ENCODE results near the gene PLOD2. TPM values are rescaled to one million over a fixed set of nuclear protein-coding genes. Genes with fewer than 3 reads are reported as not detected.
A peak's percentile ranks its signal among the peaks of the same experiment; 100 is the strongest.

The PLOD2 gene
- total and polyA plus RNA-seq, 4 donors: 18.6 to 57.0 (median 24.3) TPM

- no peak overlapping the region for H3K9ac ChIP-seq (ENCODE audit: low read depth in 1 of 2, low read length in 2 of 2)
These were observed 4.2 kb upstream of the PLOD2 start for GRCh38 chr3:146164971-146165769.

More at GRCh38 chr3:146164971-146165769, 4.2 kb upstream of the PLOD2 start:
- Histone ChIP-seq H3K27me3 (ENCODE audit: control insufficient read depth in 4 of 4, insufficient read depth in 4 of 4, low read length in 3 of 4) (no peaks in the 10 kb centered on the region), H3K9me3 (ENCODE audit: control insufficient read depth in 4 of 4, low read length in 3 of 4) (no peaks in the 10 kb centered on the region), H3K4me3 (ENCODE audit: low read depth in 1 of 3, low read length in 3 of 3) (no peak overlapping the region), H3K36me3 (ENCODE audit: control insufficient read depth in 4 of 4, insufficient read depth in 3 of 4, low read depth in 1 of 4, low read length in 3 of 4) (no peaks in the 10 kb centered on the region), H3K4me1 (ENCODE audit: control insufficient read depth in 4 of 4, insufficient read depth in 4 of 4, low read length in 3 of 4) (peaks cover 3 to 45% (median 11%) of the 10 kb centered on the region in 4 donors), H3K27ac (ENCODE audit: low read depth in 1 of 2, low read length in 2 of 2) (peak overlapping the region in 1 of 2 donors; percentile 63)
- no peak for DNase-seq (ENCODE audit: low spot score)
- no peak for TF ChIP-seq NR2F2 (IDR thresholded peaks at IDR 0.05)
- no peak for TF ChIP-seq JUND (IDR thresholded peaks at IDR 0.05)
- no peak for TF ChIP-seq TAF1 (conservative IDR thresholded peaks at IDR 0.05)
- TF ChIP-seq, protein P1, sequence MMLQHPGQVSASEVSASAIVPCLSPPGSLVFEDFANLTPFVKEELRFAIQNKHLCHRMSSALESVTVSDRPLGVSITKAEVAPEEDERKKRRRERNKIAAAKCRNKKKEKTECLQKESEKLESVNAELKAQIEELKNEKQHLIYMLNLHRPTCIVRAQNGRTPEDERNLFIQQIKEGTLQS (IDR thresholded peaks at IDR 0.05): no peak
- no peak for TF ChIP-seq RXRA (IDR thresholded peaks at IDR 0.05)
- no peak for TF ChIP-seq HNF4A (conservative IDR thresholded peaks at IDR 0.05)
- TF ChIP-seq SP1 (IDR thresholded peaks at IDR 0.05): no peak
- no peak for TF ChIP-seq MAX (IDR thresholded peaks at IDR 0.05)
- no peak for TF ChIP-seq REST (IDR thresholded peaks at IDR 0.05)
- no peak for TF ChIP-seq HNF4G (IDR thresholded peaks at IDR 0.05)
- no peak for TF ChIP-seq GABPA (IDR thresholded peaks at IDR 0.05 in 1 of 2, conservative IDR thresholded peaks at IDR 0.05 in 1 of 2)
- TF ChIP-seq, protein P2, sequence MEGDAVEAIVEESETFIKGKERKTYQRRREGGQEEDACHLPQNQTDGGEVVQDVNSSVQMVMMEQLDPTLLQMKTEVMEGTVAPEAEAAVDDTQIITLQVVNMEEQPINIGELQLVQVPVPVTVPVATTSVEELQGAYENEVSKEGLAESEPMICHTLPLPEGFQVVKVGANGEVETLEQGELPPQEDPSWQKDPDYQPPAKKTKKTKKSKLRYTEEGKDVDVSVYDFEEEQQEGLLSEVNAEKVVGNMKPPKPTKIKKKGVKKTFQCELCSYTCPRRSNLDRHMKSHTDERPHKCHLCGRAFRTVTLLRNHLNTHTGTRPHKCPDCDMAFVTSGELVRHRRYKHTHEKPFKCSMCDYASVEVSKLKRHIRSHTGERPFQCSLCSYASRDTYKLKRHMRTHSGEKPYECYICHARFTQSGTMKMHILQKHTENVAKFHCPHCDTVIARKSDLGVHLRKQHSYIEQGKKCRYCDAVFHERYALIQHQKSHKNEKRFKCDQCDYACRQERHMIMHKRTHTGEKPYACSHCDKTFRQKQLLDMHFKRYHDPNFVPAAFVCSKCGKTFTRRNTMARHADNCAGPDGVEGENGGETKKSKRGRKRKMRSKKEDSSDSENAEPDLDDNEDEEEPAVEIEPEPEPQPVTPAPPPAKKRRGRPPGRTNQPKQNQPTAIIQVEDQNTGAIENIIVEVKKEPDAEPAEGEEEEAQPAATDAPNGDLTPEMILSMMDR (IDR thresholded peaks at IDR 0.05; ENCODE audit: low read depth, low read length, missing input control): no peak
- TF ChIP-seq, protein P3, sequence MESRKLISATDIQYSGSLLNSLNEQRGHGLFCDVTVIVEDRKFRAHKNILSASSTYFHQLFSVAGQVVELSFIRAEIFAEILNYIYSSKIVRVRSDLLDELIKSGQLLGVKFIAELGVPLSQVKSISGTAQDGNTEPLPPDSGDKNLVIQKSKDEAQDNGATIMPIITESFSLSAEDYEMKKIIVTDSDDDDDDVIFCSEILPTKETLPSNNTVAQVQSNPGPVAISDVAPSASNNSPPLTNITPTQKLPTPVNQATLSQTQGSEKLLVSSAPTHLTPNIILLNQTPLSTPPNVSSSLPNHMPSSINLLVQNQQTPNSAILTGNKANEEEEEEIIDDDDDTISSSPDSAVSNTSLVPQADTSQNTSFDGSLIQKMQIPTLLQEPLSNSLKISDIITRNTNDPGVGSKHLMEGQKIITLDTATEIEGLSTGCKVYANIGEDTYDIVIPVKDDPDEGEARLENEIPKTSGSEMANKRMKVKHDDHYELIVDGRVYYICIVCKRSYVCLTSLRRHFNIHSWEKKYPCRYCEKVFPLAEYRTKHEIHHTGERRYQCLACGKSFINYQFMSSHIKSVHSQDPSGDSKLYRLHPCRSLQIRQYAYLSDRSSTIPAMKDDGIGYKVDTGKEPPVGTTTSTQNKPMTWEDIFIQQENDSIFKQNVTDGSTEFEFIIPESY (IDR thresholded peaks at IDR 0.05): no peak
- no peak for TF ChIP-seq FOXA1 (IDR thresholded peaks at IDR 0.05)
- no peak for TF ChIP-seq EGR1 (IDR thresholded peaks at IDR 0.05; ENCODE audit: low read depth in 2 of 2)
- no peak for TF ChIP-seq YY1 (IDR thresholded peaks at IDR 0.05)
- no peak for TF ChIP-seq RAD21 (IDR thresholded peaks at IDR 0.05)
- TF ChIP-seq FOXA2 (IDR thresholded peaks at IDR 0.05): no peak
- WGBS: 94% methylated on average over 7 of the region's 7 CpGs

Data from liver (tissue), 9 donors.